ENCODE results near the gene MPP2.

- TF ChIP-seq POLR2A (IDR thresholded peaks at IDR 0.05; ENCODE audit: low read depth, low read length): no peak
- no peak for TF ChIP-seq PAX5 (IDR thresholded peaks at IDR 0.05; ENCODE audit: insufficient read depth, low read length, severe bottlenecking)
Measured at GRCh38 chr17:43844241-43844640, 63.1 kb downstream of the MPP2 start.

Measured in GM12891 (cell line).